ENCODE results near the gene NACAD.
A peak's percentile ranks its signal among the peaks of the same experiment; 100 is the strongest.
"Not testable (repeated sequence)": the region's sequence is repeated elsewhere in the genome, so short reads cannot be mapped to it uniquely, and the experiment has no call there.

Gene NACAD

DNA sequence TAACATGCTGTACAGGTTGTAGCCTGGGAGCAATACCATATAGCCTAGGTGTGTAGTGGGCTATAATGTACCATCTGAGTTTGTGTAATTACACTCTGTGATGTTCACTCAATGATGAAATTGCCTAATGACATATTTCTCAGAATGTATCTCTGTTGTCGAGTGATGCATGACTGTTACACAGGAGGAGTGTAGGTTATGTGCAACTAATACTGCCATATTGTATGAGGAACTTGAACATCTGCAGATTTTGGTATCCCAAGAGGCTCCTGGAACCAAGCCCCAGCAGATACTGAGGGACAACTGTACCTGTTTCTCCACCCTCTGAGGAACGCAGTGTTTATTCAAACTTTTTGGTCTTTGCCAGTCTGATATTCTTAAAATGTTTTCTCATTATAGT is 38.6 kb downstream of the NACAD start:
- no peak for DNase-seq

DNA sequence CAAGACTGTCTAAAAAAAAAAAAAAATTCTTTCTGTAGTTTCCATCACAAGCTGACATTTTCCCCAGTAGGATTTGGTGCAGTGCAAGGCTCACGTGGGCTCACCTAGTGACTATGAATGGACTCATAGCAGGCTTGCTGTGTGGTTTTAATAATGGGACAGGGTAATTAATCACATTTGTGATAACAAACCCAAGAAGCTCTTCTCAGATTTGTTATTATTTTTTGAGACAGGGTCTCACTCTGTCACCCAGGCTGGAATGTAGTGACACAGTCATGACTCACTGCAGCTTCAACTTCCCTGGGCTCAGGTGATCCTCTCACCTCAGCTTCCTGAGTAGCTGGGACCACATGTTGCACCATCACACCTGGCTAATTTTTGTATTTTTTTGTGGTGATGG is 40.0 kb downstream of the NACAD start:
- no peak for DNase-seq

DNA sequence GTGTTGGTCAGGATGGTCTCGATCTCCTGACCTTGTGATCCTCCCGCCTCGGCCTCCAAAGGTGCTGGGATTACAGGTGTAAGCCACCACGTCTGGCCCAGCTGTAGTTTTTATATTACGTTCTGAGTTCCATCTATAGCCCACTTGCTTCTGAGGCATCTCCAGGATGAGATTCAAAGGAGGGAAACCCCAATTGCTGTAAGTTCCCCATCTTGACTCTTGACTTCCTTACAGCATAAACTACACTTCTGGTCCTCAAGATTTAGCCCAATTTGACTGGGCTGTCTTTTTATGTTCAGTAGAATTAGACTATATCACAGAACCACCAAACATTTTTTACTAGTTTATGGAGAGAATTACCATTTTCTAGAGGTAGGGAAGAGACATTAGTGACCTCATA is 44.4 kb downstream of the NACAD start:
- DNase-seq, result no peak

DNA sequence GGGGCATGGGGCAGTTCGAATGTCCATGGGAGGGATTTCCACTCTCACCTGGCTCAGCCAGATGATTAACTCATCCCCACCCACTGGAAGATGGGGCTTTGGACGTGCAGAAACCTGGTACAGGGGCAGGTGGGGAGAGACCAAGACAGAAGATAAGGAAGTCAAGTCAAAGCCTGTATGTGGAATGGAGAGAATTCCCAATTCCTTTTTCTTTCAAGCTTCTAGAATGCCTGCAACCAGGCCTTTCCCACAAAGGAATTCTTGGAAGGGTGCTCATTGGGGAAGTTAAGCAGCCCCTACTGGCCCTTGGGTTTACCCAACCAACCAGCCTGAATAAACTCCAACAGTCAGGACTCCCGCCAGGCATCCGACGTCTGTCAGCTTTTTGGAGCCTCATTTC is 49.7 kb downstream of the NACAD start:
- no peak for DNase-seq

DNA sequence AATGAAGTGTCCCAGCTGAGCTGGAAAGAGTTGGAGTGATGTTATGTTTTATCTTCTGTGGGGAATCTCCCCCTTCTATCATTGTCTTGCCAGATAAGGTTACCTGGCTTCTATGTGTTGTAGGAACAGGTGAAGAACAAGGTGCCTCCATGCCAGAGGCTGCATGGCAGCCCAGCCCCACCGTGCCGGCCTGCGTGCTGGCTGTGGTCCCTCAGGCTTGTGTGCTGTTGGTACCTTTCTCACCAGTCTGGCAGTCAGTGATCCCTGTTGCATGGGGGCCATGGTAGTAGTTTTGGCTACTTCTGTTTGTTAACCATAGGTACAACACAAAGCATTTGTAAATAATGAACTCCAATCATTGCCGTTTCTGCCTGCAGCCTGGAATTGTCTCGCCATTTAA is 50.9 kb downstream of the NACAD start:
- DNase-seq, result no peak

DNA sequence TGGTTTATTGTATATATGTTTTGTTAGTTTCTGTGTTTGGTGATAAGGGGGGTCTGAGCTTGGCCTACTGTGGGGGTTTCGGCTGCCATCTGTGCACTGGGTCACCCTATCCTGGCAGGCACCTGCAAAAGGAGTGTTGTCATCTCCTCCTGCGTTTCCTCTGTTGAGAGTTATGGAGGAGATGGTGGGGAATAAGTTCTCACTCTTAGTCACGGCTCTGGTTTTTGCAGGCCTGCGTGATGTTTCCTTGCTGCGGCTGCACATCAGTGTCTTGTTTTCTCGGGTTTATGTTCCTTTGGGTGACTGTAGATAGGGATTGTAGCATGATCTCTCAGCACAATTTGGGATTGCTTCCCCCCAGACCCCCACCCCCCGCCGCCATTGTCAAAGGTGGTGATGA is 52.0 kb downstream of the NACAD start:
- no peak for DNase-seq

DNA sequence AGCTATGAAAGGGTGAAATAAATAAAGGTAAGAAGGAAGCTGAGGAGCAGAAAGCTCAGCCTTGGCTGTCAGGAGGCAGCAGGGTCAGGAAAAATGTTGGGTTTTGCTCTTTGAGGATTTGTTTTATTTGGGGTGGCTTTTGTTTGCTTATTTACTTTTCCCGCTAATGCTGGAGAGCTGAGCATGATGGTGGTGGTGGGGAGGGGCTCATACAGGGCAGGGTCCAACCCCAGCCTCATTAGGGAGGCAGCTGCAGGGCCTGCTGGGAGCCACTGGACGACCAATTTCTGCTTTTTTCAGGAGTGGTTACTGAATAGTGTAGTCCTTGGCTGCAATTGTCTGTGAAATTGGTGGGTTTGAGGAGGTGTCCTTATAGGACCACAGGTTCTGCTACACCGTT is 52.5 kb downstream of the NACAD start:
- DNase-seq, result peak; percentile 60

DNA sequence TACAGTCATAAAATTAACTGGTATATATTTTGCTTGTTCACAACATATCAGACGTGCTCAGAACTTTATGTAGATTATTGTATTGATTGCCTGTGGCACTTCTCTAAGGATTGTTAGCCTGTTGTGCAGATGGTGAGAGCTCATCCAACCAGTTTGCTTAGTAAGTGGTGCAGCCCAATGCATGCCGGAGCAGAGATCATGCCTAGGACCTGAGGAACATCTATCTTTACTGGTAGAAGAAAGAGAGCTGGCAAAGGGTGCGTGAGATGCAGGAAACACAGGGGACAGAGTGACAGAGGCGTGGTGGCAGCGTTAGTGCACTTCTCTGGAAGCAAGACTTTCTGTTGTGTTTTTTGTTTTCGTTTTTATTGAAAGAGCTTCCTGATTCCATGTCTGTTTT is 52.9 kb downstream of the NACAD start:
- peak; percentile 21 for DNase-seq

DNA sequence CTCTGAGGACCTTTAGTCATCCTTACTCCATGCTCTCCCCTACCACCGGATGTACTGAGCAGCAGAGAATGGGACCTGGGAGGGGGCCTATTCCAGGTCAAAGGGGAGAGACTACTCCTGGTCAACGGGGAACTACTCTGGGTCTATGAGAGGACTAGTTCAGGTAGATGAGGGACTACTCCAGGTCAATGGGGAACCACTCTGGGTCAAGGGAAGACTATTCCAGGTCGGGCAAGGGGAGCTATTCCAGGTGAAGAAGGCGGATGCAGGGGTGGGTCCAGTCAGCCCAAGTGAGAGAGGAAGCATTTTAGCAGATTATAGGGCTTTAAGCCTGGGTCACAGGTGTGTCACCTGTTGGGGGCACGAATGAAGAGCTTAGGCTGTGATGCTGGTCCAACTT is 53.4 kb downstream of the NACAD start:
- DNase-seq, result no peak

DNA sequence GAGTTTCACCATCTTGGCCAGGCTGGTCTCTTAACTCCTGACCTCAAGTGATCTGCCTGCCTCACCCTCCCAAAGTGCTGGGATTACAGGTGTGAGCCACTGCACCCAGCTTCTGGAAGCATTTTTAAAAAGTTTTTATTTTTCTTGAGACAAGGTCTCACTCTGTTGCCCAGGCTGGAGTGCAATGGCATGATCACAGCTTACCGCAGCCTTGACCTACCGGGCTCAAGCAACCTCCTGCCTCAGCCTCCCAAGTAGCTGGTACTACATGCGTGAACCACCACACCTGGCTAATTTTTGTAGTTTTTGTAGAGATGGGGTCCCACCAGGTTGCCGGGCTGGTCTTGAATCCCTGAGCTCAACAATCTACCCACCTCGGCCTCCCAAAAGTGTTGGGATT is 54.1 kb downstream of the NACAD start:
- not testable (repeated sequence) for DNase-seq

DNA sequence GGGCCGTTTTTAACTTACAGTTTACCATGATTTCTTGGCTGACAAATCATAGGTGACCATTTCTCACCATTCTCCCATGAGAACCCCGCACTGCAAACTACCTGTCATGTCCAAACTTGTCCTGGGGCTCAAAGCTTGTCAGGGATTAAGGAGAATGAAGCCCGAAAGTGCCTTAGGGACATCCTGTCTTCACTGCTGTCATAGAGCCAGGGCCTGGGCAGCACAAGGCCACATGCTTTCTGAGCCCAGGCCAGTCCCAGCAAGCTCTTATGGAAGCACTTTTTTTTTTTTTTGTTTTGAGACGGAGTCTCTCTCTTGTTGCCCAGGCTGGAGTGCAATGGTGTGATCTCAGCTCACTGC is 54.9 kb downstream of the NACAD start:
- no peak for DNase-seq

DNA sequence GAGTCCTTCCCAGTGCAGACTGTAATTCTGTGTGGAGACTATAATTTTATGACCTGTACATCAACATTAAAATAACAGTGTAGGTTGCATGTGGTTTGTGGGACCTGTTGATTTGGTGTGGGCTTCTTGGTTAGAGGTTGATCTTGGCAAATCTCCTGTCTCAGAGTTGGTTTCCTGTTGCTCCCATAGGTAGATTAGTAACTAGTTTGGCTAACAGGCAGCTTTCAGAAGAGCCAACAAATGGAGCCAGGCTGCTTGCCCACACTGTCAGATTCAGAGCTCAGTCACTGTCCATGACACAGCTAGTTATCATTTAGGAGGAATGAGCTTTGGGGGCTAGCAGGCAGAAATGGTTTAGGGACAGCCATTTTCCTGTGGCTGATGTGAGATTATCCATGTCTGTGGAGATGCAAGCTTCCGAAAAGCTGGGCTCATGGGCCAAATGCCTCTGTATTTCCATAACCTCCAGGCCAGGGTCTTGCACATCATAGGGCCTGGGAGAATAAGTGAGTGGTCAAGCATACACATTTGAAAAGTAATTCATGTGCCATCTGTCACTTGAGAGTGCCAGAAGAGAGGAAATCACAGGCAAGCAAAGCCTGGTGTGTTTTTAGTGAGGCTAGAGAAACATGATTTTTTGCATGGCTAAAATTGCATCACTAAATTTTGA is 55.4 kb downstream of the NACAD start:
- no peak for DNase-seq

DNA sequence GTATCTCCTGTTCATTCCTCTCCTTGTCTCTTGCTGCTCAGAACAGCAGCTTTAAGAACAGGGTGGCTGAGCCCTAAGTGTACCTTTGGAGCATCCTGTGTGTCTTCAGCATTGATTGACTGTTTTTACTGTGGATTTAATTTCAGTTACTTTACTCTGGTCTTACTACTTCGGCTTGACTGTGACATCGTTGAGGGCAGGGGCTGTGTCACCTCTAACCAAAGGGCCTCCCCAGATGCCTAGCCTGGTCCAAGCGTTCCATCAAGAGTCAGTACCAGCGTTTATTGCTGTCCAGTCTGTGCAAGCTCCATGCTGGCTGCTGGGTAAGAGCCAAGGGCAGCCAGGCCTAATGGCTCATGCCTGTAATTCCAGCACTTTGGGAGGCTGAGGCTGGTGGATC is 56.3 kb downstream of the NACAD start:
- DNase-seq, result no peak

DNA sequence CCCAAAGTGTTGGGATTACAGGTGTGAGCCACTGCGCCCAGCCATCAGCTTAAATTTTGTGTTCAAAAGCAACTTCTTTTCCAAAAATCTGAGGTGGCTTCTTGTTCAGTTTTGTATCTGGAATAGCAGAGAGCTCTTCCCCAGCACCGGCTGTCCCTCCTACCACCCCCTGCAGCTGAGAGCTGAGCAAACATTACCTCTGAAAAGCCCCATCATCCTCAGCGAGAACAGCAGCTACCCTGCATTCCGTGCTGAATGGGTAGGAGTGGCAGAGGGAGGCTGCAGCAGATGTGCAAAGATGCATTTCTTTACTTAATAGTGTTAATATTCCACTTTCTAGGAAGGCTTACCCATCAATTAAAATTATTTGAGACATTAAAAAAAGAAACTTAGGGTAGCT is 56.9 kb downstream of the NACAD start:
- peak; percentile 60 for DNase-seq
